ENCODE data around the gene UBA52.
"Not testable (repeated sequence)": the region's sequence is repeated elsewhere in the genome, so short reads cannot be mapped to it uniquely, and the experiment has no call there.

UBA52 gene

DNA sequence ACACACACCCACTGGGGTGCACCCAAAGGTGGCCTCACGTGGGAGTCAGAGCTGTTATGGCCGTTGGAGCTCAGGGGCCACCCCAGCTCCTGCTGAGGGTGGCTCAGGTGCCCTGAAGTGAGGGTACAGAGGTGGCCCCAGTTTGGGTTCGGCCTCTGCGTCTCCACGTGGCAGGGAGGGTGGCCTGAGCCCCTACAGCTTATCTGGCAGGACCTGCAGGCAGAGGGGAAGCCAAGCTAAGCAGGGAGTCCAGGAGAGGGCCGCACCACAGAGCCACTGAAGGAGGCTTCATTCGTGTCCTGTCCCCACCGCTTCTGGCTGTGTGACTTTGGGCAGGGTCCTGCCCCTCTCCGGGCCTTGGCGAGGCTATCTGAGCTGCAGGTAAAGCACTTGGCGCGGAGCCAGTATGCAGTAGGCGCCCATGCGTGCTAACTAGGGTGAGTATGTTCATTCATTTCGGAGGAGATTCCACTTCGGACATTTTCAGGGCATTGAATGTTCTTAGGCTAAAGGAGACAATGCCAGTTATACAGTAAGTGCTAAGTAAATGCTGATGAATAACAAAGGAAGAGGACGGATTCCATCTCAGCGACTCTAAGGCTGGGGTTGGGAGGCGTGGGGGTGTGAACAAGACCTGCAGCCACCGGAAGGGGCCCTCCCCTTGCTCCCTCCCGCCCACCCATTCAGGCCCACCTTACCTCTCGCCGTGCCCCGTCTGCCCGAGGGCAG lies 21.9 kb downstream of the UBA52 start:
- DNase-seq: no peak

DNA sequence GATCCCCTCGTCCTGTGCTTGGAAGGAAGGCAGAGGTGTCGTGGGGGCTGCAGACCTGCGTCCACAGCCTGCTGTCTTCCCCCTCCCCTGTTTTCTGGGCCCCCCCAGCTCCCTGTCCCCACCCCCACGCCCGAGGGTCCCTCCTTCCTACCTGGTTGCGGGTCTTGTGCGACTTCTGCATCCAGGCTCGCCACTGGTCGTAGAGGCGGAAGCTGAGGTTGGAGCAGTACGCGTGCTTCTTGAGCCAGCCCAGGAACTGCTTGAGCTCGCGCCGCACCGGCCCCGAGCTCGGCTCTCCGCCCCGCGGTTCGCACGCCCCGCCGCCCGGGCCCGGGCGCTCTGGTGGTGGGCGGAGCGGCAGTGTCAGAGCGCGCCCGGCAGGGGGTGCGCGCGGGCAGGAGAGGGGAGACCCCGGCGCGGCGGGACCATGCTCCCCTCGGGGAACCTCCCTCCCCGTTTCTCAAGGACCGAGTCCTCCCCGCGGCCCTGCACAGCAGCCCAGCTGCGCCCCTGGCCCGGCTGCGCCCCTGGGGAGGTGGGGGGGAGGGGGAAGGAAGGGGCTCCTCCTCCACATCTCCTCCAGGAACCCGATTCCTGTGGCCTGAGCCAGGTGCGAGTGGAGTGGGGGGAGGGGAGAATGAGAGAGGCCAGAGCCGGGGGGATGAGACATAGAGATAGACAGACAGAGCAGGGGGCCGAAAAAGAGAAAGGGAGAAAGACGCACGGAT lies 22.6 kb downstream of the UBA52 start:
- peak; percentile 73 for DNase-seq

DNA sequence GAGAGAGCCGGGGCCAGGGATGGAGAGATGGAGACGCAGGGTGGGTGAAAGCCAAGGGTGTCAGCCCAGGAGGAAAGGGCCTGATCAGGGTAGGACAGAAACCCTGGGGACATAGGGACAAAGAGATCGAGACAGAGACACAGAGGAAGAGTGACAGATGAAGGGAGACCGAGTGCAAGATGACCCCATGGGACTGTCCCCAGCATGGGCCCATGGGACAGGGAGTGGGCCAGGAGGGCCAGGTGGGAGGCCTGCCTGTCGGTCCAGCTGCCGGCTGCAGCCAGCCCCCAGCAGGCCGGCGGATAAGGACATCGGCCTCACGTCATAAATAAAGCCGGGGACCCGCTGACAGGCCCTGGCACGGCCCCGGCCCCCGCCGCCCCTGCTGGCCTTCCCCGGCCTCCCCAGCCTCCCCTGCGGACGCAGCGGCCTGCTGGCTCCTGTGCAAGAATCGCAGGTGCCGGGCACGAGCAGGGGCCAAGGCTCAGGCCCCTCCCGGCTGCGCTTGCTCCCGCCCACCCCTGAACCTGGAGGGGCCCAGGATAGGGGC lies 23.2 kb downstream of the UBA52 start:
- no peak for DNase-seq

DNA sequence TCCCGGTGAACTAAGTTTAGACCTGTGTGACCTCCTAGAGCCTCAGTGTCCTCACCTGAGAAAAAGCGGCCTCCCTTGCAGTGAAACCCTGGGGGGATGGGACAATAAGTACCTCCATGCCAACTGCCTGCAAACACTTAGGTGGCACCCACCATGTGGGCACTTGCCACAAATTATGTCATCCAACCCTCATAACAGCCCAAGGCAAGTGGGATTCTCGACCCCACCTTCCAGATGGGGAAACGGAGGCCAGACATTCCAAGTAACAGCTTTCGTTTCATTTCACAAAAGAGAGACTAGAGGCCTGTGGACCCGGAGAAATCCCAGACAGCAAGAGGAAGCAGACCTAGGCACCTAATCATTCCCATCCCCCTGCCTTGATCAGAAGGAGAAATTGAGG lies 23.8 kb downstream of the UBA52 start:
- DNase-seq: no peak

DNA sequence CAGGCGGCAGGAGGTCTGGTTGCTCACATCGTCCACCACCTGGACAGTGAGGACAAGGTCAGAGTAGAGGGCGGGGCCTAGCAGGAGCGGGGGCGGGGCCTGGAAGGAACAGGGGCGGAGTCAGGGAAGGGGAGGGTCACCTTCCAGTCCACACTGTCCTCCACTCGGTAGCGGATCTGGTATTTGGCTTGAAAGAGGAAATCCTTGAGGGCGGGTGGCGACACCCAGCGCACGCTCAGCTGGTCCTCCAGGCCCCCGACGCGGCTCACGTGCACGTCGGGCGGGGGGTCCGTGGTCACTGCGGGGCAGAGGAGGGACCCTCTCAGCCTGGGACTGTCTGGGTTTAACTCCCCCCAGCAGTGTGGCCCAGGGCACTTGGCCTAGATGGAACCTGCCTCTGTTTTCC lies 25.1 kb downstream of the UBA52 start:
- no peak for DNase-seq

DNA sequence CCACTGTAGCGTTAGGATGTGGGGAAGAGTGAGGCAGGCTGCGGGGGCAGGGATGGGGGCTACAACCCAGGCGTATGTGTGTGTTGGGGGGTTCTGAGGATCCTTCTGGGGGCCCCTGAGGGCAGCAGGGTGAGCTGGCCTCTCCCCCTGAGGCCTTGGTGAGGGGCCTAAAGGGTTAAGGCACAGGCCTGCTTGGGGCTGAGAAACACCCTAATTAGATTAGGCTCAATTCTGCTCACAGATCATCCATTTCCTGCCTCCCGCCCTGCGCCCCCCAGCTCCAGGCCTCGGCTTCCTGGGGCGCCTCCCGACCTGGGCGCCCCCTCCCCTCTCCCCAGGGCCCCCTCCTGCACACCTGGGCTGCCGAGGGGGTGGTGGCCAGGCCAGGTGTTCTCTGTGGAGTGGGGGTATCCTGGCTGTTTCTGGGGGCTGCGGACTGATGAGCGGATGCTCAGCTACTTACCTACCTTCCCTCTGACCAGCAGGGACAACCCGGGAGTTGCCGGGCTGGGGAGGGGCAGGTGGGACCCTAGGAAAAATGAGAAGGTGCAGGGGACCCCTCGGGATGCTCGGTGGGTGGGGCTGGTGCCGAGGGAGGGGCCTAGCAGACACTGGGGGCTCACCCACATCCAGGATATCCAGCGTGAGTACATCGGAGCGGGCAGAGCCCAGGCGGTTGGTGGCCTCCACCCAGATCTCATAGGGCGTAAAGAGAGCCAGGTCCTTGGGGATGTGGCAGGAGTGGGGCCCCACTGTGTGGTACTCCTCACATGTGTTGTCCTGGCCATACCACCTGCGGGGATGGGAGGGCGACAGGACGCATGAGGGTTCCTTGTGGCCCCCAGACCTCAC lies 26.4 kb downstream of the UBA52 start:
- DNase-seq: no peak

DNA sequence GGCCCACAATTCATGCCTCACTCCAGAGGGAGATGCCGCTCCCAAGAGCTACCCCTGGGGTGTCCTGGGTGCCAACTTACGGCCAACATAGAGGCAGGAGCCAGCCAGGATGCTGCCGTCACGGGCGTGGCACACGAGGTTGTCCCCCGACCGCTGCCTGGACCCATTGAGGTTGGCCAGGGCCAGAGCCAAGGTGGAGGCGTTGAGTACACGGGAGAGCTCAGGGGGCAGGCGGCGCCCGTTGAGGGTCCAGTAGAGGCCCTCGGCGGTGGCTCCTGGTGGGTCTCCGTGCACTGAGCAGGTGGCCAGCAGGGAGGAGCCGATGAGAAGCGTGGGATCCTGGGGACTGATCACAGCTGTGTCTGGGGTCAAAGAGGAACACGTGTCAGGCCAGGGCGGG lies 27.8 kb downstream of the UBA52 start:
- no peak for DNase-seq

DNA sequence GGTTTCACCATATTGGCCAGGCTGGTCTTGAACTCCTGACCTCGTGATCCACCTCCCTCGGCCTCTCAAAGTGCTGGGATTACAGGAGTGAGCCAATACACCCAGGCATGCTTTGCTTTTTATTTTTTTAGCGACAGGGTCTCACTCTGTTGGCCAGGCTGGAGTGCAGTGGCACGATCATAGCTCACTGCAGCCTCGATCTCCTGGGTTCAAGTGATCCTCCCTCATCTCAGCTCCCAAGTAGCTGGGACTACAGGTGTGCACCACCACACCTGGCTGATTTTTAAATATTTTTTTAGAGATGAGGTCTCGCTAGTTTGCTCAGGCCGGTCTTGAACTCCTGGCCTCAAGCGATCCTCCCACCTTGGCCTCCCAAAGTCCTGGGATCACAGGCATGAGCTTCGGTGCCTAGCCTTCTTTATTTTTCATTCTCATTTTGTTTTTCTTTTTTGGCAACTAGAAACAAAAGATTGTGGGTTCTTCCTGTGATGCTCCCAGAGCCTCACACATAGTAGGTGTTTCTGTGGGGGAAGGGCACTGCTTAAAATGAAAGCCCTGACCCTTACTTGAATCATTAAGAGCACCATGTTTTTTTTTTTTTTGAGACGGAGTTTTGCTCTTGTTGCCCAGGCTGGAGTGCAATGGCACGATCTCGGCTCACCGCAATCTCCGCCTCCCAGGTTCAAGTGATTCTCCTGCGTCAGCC lies 29.2 kb downstream of the UBA52 start:
- not testable (repeated sequence) for DNase-seq

DNA sequence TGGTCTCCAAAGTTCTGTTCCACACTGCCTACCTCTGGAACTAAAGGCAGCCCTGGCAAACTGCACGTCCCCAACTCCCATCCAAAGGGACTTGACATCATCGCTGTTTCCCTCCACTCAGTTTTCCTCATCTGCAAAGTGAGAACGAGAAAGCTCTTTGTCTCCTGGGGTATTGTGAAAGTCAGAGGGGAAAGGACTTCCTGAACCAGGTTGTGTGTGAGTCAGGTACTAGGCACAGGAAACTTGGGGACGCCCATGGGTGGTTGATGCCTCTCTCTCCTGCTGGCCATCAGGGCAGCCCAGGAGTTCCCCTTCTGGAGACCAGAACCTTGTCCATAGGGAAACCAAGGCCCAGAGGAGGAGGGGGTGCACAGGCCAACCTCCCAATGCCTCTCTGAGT lies 30.2 kb downstream of the UBA52 start:
- no peak for DNase-seq

DNA sequence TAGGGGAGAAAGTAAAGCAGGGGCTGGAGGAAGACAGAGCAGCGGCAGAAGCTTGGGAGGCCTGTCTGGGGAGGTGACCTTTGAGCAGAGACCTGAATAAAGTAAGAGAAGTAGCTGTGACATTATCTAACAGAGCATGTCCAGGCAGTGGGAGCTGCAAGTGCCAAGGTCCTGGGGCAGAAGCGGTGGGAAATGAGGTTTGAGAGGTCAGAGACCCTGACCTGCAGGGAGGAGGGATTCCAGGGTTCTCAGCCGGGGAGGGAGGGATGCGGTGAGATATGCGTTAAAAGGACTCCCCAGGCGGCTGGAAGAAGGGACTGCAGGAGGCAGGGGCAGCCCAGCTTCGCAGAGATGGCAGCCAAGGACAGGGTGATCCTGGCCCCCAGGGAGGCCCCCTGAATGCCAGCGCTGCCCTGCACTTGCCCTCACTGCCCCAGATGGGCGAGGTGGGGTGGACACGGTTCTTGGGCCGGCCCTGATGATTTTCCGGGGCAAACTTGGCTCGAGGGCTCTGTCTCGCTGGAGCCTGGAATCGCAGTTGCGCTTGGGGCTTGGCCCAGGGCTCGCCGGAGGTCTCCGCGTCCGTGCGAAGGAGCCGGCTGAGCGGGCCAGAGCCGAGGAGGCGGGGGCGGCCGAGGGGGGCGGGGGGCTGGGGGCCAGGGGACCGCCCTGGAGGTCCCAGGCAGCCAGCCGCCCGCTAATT lies 31.7 kb downstream of the UBA52 start:
- no peak for DNase-seq

DNA sequence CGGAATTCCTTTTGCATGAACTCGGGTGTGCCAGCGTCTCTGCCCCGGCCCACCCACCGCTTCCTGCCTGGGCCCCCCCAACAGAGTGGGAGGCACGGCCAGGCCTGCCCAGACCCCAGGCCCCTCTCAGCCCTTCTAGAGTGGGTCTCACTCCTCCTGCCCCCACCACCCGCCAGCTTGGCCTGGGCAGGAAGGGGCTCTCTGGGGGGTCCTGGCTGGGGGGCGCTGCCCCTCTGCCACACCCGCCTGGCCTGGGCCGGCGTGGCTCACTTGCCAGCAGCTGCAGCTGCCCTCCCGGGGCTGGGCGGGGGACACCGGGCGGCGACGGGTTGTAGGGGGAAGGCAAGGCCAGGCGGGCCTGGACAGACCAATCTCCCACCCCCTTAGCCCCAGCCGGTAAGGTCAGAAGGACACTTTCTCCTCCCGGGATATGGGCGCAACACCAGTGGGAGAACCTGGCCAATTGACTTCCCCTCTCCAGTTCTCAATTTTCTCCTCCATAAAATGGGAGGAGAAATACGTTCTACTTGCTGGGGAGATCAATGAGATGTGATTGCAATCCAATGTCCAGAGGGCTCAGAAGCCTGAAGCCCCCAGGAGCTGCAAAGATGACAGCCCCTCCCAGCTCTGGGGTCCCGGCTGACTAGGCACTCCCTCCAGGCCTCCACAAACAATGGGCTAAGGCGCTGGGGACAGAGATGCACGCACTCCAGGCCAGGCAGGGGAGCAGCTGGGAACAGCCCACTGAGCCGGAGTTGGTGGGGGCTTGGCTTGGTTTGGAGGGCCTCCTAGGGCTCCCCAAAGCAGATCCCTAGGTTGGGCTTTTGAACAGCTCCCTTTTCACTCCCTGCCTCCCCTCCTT lies 32.5 kb downstream of the UBA52 start:
- DNase-seq: no peak

DNA sequence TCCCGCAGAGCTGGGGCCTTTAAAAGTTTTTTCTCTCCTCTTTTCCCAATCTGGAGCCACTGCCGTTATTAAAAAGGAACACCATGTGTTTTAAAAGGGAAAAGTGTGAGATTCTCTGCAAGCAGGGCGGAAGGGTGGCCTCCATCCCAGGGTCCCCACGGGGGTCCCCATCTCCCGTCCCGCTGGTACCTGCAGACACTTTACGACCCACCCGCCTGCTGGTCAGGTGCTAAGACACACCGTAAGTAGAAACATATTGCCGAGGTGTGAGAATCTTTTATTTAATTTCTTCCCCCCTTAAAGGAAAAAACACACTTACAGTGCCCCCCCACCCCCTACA lies 33.1 kb downstream of the UBA52 start:
- DNase-seq: no peak

DNA sequence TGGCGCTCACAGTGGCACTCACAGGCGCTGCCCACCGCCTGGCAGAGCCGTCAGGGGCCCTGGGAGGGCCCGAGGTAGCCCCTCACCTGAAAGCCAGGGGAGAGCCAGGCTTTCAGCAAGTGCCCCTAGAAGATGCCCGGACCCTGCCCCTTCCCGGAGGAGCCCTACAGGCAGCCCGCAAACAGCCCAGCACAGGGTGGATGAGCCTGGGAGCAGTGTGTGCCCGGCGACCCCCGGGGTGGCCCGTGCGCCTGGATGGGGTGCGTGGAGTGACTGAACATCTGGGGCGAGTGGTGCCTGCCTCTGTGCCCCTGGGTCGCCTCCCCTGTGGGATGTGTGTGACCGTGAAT lies 33.5 kb downstream of the UBA52 start:
- DNase-seq: no peak

DNA sequence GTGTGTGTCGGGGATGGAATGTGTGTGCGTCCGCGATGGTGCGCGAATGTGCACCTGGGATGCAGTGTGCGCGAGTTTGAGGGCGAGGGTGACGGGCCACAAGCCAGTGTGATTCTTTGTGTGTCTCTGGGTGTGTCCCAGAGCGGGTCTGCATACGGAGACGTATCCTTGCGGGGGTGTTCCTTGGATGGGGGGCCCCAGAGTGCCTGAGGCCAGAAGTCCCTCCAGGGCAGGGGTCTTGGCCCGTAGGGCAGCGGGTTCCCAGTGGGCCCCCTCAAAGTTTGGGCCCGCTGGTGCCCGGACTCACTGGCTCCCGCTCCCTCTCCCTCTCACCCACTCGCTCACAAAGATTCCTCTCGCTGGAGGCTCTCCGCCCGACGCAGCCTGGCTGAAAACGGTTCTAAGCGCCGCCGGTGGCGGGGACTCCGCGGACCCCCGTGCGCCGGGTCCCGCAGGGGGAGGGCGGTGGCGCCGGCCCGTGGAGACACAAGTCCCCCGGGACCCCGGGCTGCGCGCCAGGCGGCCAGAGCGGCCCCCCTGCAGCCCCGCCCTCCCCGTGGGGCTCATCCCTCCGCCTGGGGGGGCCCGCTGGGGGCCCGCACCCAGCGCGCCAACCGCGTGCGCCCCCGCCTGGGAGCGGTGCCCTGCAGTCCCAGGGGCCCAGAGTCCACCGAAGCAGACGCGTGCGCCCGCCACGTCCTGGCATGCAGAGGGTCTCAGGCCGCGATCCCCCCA lies 34.1 kb downstream of the UBA52 start:
- DNase-seq: no peak

DNA sequence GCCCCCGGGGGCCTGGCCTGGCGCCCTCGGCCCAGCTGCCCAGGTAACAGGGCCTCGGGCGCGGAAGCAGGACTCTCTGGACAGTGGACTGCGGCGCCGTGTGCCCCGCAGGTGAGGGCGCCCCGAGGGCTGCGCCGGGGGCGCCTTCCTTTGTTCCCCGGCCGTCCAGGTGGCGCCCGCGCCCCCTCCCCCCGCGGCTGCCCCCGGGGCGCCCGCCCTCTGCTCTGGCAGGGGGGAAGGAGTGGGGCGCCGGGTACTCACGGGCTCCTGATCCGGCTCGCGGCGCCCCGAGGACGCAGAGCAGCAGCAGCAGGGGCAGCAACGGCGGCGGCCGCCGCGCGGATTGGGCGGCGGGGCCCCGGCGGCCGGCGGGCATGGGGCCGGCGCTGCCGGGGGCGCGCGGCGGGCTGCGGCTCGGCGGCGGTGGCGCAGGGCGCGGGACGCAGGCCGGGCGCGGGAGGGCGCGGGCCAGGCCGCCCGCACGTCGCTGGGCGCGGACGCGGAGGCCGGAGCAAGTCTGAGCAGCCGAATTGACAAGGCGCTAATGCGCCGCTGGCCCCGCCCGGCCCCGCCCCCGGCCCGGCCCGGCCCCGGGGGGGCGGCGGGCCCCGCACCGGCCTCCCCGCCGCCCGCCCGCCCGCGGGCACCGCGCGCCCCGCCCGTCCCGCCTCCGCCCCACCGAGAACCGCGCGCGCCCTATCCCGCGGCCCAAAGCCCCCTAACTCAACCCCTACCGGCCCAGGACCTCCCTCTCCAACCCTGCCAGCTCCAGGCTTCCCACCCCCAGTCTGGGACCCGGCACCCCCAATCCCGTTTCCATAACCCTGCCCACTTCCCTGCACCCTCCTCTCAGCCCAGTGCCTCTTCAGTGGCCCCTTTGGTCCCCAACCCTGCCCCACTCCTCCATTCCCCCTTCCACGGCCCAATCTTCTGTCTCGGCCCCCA lies 34.9 kb downstream of the UBA52 start, which contains the start of gene CRLF1:
Gene CRLF1, minus strand, starts transcription at position 519 of the 945 bp plus-strand sequence. Its CDS starts 143 bp downstream, at position 376.
- no peak for DNase-seq

DNA sequence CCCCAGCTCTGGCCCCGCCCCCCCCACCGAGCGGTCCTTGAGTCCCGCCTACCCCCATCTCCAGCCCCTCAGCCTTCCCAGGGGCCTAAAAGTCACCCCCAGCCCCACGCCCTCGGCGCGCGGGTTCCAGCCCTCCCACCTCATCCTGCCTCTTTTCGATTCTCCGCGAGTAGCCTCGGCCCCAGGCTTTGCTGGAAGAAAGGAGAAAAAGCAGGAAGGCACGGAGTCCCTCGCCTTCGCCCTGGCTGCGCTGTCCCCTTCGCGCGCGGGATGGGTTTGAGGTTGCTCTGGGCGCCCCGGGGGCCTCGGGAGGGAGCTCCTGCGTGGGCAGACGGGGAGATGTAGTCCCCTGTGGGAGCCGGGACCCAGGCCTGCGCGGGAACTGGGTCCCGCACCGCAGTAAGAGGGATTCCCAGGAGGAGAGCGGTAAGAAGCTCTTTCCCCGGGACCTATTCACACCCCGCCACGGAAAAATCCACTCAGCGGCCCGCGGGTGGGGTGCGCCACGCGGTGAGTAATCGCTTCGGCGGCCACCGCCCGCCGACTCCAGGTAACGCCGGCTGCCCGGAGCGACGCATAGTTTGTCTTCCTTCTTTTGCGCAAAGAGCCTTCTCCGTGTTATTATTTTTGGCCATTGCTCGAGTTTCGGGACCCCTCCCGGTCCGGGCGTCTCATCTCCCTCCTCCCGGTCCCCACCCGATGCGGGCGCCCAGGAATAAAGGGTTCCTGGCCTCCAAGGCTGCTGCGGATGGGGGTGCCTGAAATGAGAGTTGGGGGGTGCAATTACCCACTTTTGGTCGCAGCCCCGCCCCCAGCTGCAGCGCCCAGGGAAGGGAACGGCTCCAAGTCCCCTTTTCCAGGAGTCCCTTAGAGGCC lies 35.8 kb downstream of the UBA52 start:
- no peak for DNase-seq

DNA sequence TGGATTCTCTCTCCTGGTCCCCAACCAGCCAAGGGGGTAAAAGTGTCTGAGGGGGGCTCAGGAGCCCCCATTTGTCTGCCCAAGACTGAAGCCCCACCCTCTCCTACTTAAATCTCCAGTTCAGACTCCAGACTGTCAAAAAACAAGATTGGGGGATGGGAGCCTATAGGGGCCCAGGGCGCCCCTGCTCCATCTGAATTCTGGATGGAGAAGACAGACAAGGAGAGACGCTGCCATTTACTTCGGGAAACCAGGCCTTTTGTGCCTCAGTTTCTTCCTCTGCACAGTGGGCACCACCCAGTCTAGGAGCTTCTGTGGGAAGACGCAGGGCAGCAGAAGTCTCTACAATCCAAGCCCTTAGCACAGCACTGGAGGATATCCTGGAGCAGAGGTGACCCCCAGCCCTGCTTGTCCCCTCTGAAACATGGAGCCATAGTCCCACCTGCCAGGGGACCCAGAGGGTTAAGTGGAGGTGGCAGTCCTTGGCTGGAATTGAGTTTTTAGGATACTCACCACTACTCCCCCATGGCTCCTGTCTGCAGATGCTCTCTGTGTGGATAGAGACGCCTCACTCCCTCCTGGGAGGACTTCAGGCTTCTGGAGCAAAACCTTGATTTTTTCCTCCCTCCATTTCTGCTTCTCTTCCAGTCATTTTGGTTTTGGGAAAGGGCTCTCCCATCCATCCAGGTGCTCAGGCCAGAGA lies 36.6 kb downstream of the UBA52 start:
- no peak for DNase-seq

All from NCI-H226 (cell line).